ENCODE data around the gene SLC29A2. TPM values are rescaled to one million over a fixed set of nuclear protein-coding genes. Genes with fewer than 3 reads are reported as not detected.

SLC29A2 gene
- polyA plus RNA-seq, 1 experiment, result 0.16 TPM

DNA sequence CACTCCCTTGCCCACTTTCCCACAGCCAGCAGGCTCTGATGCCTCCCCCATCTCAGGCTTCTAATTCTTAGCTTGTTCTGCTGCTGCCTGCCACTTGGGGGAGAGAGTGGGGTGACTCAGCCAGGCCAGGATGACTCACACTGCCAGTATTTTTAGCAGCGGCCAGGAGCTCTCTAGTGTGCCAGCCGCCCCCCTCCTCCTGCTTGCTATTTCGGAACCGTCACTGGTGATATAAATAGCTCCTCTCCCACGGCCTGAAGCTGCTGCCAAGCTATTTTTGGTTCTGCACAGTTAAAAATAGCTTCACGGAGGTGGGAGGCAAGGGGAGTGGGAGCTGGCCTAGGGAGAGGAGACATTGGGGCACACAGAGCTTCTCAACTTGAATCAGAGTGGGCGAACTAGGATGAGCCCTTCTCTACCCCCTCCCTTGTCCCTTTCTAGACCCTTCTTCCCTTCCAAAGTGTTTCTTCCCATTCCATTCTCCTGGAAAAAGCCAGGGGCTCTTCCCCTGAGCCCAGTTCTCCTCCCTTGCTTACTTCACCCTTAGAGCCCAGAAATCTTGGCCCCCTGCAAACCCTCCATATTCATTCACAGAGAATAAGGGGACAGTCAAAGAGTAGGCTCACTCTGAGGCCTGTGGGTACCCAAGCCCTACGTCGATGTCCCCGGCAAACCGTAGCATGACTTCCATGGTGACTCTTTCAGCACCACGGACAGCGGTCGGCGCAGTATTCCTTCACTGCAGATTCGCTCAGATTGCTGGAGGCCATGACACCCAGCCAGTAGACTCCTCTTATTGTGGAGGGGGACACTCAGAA is 46.8 kb upstream of the SLC29A2 start:
- H3K9me3 ChIP-seq (ENCODE audit: control insufficient read depth, insufficient read depth, low read length), result peaks cover 13% of the 10 kb centered on the region; the same call in 1 of the 2 replicates
- H3K27me3 ChIP-seq (ENCODE audit: control insufficient read depth, insufficient read depth, low read length), result peaks cover 20% of the 10 kb centered on the region
- DNase-seq (ENCODE audit: low read depth, low spot score), result peak; percentile 91
- no peak overlapping the region for H3K27ac ChIP-seq (ENCODE audit: low read depth, low read length)
- ChIA-PET POLR2A (interaction anchor here (0.6 to 1.7 kb wide), 7 partner anchors 9 to 260 kb away, joined by 3 to 8 read pairs (median 4); partner anchors contain the start of genes MRPL11, YIF1A and ZDHHC24), CTCF (interaction anchor here (0.6 to 3.0 kb wide), 9 partner anchors 9 to 276 kb away, joined by 3 to 25 read pairs (median 4); partner anchors contain the start of gene PELI3)
- TF ChIP-seq, protein P1, sequence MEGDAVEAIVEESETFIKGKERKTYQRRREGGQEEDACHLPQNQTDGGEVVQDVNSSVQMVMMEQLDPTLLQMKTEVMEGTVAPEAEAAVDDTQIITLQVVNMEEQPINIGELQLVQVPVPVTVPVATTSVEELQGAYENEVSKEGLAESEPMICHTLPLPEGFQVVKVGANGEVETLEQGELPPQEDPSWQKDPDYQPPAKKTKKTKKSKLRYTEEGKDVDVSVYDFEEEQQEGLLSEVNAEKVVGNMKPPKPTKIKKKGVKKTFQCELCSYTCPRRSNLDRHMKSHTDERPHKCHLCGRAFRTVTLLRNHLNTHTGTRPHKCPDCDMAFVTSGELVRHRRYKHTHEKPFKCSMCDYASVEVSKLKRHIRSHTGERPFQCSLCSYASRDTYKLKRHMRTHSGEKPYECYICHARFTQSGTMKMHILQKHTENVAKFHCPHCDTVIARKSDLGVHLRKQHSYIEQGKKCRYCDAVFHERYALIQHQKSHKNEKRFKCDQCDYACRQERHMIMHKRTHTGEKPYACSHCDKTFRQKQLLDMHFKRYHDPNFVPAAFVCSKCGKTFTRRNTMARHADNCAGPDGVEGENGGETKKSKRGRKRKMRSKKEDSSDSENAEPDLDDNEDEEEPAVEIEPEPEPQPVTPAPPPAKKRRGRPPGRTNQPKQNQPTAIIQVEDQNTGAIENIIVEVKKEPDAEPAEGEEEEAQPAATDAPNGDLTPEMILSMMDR (IDR thresholded peaks at IDR 0.05; ENCODE audit: low read depth, low read length), result peak; percentile 67
- H3K4me3 ChIP-seq (ENCODE audit: low read depth, low read length), result no peak overlapping the region

- DNase-seq (ENCODE audit: low read depth, low spot score), result no peak
- ChIA-PET POLR2A (no interaction called here), CTCF (interaction anchor here (0.9 to 2.7 kb wide), 5 partner anchors 8 to 104 kb away, joined by 3 to 16 read pairs (median 6); no protein-coding TSS in a partner anchor)
- Histone ChIP-seq H3K27ac (ENCODE audit: low read depth, low read length) (no peak overlapping the region), H3K9me3 (ENCODE audit: control insufficient read depth, insufficient read depth, low read length) (peaks cover 13% of the 10 kb centered on the region; the same call in 1 of the 2 replicates), H3K27me3 (ENCODE audit: control insufficient read depth, insufficient read depth, low read length) (peaks cover 20% of the 10 kb centered on the region), H3K4me3 (ENCODE audit: low read depth, low read length) (no peak overlapping the region)
- TF ChIP-seq, protein P1 (IDR thresholded peaks at IDR 0.05; ENCODE audit: low read depth, low read length), result no peak
Measured at GRCh38 chr11:66417000-66417399, 45.4 kb upstream of the SLC29A2 start.

GRCh38 chr11:66415423-66415822 is 43.9 kb upstream of the SLC29A2 start:
- H3K27me3 ChIP-seq (ENCODE audit: control insufficient read depth, insufficient read depth, low read length), result peaks cover 13% of the 10 kb centered on the region
- CTCF ChIA-PET, result interaction anchor here (1.4 kb wide), 1 partner anchor 24 kb away, joined by 3 read pairs; the partner anchor contains the start of gene MRPL11
- DNase-seq (ENCODE audit: low read depth, low spot score), result no peak
- H3K4me3 ChIP-seq (ENCODE audit: low read depth, low read length), result no peak overlapping the region
- H3K9me3 ChIP-seq (ENCODE audit: control insufficient read depth, insufficient read depth, low read length), result no peaks in the 10 kb centered on the region; the same call in 1 of the 2 replicates
- POLR2A ChIA-PET, result no interaction called here
- TF ChIP-seq, protein P1 (IDR thresholded peaks at IDR 0.05; ENCODE audit: low read depth, low read length), result no peak
- no peak overlapping the region for H3K27ac ChIP-seq (ENCODE audit: low read depth, low read length)

- POLR2A ChIA-PET, result no interaction called here
- H3K27ac ChIP-seq (ENCODE audit: low read depth, low read length), result no peak overlapping the region
- no peak for DNase-seq (ENCODE audit: low read depth, low spot score)
- H3K27me3 ChIP-seq (ENCODE audit: control insufficient read depth, insufficient read depth, low read length), result peaks cover 5% of the 10 kb centered on the region
- TF ChIP-seq, protein P1 (IDR thresholded peaks at IDR 0.05; ENCODE audit: low read depth, low read length), result no peak
- CTCF ChIA-PET, result interaction anchor here (1.4 to 1.5 kb wide), 2 partner anchors 15 to 25 kb away, joined by 3 read pairs; partner anchors contain the start of gene MRPL11
- no peaks in the 10 kb centered on the region for H3K9me3 ChIP-seq (ENCODE audit: control insufficient read depth, insufficient read depth, low read length)
- H3K4me3 ChIP-seq (ENCODE audit: low read depth, low read length), result no peak overlapping the region
Measured at GRCh38 chr11:66414120-66414934, 42.8 kb upstream of the SLC29A2 start.
